Mucosa of stomach (tissue), 1 donor: Measurements from ENCODE around the gene C9orf50.
A peak's percentile ranks its signal among the peaks of the same experiment; 100 is the strongest.

Experiments
- H3K27me3 ChIP-seq: one replicate; pipeline ENCODE4 v1.7.0; 2013; ENCODE audit warnings: mild to moderate bottlenecking, low read length; ENCODE audit not compliant: control insufficient read depth, insufficient read depth
- H3K36me3 ChIP-seq: one replicate; pipeline ENCODE4 v1.7.0; 2013; ENCODE audit warnings: low read length; ENCODE audit not compliant: control insufficient read depth, insufficient read depth
- H3K4me1 ChIP-seq: one replicate; pipeline ENCODE4 v1.7.0; 2013; ENCODE audit warnings: mild to moderate bottlenecking, low read length; ENCODE audit not compliant: control insufficient read depth, insufficient read depth
- H3K4me3 ChIP-seq: one replicate; pipeline ENCODE4 v1.7.0; 2013; ENCODE audit warnings: low read length
- H3K9ac ChIP-seq: one replicate; pipeline ENCODE4 v1.7.0; 2013; ENCODE audit warnings: mild to moderate bottlenecking, low read length, moderate library complexity
- H3K9me3 ChIP-seq: one replicate; pipeline ENCODE4 v1.7.0; 2013; ENCODE audit warnings: mild to moderate bottlenecking, low read length, moderate library complexity; ENCODE audit not compliant: control insufficient read depth
- donor health status: Pancreatic carcinoma.

C9orf50 gene

DNA sequence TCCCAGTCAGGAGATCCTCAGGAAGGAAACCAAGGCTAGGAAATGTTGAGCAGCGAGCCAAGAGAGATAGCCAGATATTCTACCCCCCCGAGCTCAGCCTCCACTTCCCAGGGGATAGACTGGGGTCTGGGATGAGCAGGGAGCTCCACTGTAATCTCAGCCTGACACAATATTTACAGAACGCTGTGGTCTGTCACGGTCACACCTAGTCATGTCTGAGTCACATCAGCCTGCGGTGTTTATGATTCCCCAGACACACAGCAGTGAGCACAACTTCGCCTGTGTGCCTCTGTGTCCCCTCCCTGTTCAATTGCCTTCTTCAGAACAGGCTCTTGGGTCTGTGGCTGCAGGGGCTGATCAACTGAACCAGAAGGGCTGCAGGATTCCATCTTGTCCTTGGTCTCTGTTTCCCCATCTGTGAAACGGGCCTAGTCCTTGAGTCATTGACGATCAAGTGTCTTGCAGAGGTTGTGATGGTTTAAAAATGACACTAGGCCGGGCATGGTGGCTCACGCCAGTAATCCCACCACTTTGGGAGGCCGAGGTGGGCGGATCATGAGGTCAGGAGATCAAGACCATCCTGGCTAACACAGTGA, 36.0 kb upstream of the C9orf50 start:
- no peak overlapping the region for H3K4me3 ChIP-seq
- H3K9me3 ChIP-seq = no peaks in the 10 kb centered on the region
- H3K36me3 ChIP-seq = no peaks in the 10 kb centered on the region
- no peaks in the 10 kb centered on the region for H3K27me3 ChIP-seq
- no peak overlapping the region for H3K9ac ChIP-seq
- peaks cover 8% of the 10 kb centered on the region for H3K4me1 ChIP-seq

DNA sequence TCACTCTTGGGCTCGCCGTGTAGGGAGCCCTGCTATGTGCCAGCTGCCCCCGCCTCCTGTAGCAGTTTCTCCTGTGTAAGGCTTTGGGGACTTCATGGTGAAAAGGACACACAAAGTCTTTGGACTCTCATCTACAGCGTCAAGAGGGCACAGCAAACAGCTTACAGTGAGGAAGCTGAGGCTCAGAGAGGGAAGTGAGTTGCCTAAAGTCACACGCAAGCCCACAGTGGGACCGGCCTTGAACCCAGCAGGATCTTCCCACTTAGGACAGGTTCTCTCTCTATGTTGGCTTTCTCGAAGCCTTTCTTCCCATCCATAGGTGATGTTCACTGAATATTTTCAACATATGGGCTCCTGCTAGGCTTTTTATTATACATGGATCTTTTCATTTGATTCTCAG, 34.8 kb upstream of the C9orf50 start:
- no peaks in the 10 kb centered on the region for H3K36me3 ChIP-seq
- H3K4me1 ChIP-seq = peaks cover 8% of the 10 kb centered on the region
- no peaks in the 10 kb centered on the region for H3K9me3 ChIP-seq
- no peak overlapping the region for H3K4me3 ChIP-seq
- no peak overlapping the region for H3K9ac ChIP-seq
- no peaks in the 10 kb centered on the region for H3K27me3 ChIP-seq

DNA sequence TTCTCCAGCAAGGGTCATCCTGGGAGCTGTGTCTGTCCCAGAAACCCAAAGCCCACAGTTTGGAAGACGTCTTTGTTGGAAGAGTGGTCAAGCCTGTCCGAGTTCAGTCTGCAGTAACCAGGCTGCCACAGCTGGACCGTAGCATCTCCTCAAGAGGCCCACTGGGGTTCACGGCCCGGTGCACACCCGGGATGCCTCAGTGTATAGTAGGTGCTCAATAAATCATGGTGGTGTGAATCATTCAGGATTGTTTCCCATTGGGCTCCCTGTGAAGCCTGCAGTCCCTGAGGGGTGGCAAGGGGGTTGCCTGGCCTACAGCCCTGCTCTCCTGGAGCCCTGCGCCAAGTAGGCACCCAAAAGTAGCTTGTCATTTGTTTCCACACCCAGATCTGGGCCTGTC, 34.3 kb upstream of the C9orf50 start:
- no peaks in the 10 kb centered on the region for H3K36me3 ChIP-seq
- no peaks in the 10 kb centered on the region for H3K27me3 ChIP-seq
- H3K4me3 ChIP-seq = no peak overlapping the region
- peaks cover 8% of the 10 kb centered on the region for H3K4me1 ChIP-seq
- no peak overlapping the region for H3K9ac ChIP-seq
- no peaks in the 10 kb centered on the region for H3K9me3 ChIP-seq

DNA sequence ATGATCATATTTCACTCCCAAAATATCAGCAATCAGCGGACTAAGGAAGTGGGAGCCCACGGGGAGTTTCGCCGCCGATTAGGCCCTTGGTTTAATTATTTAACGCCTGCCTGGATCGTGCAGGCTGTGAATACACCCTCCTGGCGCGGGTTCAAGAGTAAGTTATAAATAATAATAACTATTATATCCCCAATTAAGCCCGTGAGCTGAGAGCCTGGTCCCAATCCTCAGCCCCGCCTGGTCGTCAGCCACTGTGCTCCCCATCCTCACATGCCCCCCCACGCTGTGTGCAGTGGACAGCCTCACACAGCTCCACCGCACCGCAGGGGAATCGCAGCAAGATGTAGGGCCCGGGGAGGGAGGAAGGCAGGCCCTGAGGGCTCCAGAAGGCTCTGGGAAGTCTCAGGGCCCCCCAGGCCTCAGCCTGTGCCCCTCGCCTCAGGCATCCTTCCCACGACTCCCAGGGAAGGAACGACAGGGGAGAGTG, 33.7 kb upstream of the C9orf50 start:
- Histone ChIP-seq H3K36me3 (no peaks in the 10 kb centered on the region), H3K9me3 (no peaks in the 10 kb centered on the region), H3K4me3 (no peak overlapping the region), H3K27me3 (no peaks in the 10 kb centered on the region), H3K9ac (peak overlapping the region; percentile 22), H3K4me1 (peaks cover 8% of the 10 kb centered on the region)

DNA sequence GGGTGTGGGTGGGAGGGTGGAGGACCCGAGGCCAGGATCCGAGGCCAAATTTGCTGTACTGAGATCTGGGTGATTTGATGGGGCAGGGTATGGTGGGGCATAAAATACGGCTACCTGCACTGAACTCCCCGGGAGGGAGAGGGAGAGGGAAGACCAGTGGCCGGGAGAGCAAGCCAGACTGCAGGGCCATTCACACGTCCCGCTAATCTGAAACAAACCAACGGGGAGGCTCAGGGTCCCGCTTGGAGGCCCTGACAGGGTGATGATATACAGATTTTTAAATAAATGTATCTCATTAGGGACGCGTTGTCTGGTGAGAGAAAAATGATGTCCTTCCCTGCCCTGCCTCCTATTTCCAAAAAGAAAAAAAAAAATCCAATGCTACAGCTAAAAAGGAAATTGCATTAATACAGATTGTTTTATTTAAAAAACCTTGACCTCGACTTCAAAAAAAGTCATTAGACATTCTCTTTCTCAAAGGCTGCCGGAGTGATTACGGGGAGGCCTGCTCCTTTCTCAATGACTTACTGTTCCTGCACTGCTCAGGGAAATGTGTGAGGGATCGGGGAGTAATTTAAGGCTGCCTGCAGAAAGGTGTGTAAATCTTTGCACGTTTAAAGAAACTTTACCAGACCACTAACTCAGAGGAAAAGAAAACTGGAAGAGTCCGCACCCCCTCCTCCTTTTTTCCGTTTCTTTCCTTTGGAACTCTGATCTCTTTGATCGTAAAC, 33.1 kb upstream of the C9orf50 start:
- Histone ChIP-seq H3K4me3 (no peak overlapping the region), H3K36me3 (no peaks in the 10 kb centered on the region), H3K4me1 (peaks cover 8% of the 10 kb centered on the region), H3K27me3 (no peaks in the 10 kb centered on the region), H3K9me3 (no peaks in the 10 kb centered on the region), H3K9ac (peak overlapping the region; percentile 22)

DNA sequence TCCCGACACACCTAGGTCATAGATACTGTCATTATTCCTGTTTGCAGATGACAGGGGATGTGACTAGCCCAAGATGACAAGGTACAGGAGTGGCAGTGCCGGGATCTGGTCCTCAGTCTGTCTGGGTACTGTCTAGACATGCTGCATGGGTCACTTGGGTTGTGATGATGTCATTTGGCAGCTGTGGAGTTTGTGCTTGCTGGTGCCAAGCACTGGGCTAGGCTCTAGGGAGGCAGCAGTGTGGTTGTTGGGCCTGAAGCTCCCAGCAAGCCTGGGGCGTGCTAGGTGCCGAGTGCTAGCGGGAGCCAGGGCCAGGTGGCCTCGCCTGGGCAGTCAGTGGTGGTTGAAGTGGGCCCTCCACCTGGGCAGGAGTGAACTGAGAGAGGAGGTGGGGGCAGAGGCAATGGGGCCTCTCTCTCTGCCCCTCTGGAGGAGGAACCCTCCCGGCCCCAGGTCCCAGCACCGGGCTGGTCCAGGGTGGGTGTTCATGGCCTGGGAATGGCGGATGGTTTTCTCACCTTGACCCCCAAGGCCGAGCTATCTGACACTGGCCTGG, 29.9 kb upstream of the C9orf50 start:
- Histone ChIP-seq H3K36me3 (no peaks in the 10 kb centered on the region), H3K4me1 (peaks cover 8% of the 10 kb centered on the region), H3K9ac (no peak overlapping the region), H3K4me3 (no peak overlapping the region), H3K9me3 (no peaks in the 10 kb centered on the region), H3K27me3 (no peaks in the 10 kb centered on the region)

DNA sequence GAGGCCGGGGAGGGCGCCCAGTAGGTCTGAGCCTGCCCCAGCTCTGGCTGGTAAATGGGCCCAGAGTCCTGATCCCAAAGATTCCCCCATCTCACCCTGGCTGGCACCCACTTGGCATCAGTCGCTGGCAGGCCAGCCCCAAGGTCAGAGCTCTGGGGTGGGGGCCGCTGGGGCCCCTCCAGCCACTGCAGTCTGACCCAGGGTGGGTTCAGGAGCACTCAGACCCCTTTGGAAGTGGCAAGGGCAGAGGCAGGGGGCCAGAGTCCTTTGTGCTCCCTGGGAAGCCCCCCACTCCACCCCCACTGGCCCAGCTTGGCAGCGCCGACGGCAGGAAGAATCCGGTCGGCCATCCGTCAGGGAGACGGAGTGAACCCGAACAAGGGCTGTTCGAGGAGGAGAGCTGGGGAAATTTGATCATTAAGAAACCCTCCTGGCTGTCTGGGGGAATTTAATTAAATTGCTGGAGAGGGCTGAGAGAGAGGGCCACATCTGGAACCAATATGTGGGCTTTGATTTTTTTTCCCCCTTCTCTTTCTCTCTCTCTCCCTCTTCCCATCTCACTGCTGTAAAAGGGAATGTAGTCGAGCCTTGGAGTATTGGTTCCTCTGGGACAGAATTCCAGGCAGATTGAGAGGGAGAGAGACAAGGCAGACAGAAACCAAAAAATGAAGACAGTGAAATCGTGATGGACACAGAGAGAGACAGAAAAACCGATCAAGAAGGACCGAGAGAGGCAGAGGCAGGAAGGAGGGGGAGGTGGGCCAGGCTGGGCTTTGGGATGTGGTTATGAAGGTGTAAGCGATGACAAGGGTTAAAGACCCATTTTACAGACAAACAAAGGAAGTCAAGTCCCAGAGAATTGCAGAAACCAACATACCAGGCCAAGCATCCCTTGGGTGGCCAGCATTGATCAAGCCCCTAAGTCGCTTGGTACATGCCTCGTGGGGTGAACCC, 29.1 kb upstream of the C9orf50 start:
- Histone ChIP-seq H3K9me3 (no peaks in the 10 kb centered on the region), H3K4me3 (no peak overlapping the region), H3K4me1 (peaks cover 8% of the 10 kb centered on the region), H3K9ac (no peak overlapping the region), H3K36me3 (no peaks in the 10 kb centered on the region), H3K27me3 (no peaks in the 10 kb centered on the region)

DNA sequence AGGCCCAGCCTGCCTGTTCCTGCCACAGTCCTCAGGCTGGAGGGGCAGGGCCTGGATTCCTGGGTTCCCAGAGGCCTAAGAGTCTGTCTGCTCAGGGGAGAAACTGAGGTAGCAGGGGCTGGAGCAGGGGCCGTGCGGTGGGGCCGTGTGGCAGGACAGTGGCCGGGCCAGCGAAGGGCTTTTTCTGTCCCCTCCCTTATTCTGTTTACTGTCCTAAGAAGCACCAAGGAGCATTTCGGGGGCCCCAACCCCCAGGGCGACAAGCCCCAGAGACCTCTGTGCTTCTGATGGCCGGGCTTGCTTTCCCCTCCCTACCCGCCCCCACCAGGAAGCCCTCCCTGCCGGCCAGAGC, 27.8 kb upstream of the C9orf50 start:
- Histone ChIP-seq H3K4me1 (no peaks in the 10 kb centered on the region), H3K27me3 (no peaks in the 10 kb centered on the region), H3K36me3 (no peaks in the 10 kb centered on the region), H3K9ac (no peak overlapping the region), H3K4me3 (no peak overlapping the region), H3K9me3 (no peaks in the 10 kb centered on the region)

DNA sequence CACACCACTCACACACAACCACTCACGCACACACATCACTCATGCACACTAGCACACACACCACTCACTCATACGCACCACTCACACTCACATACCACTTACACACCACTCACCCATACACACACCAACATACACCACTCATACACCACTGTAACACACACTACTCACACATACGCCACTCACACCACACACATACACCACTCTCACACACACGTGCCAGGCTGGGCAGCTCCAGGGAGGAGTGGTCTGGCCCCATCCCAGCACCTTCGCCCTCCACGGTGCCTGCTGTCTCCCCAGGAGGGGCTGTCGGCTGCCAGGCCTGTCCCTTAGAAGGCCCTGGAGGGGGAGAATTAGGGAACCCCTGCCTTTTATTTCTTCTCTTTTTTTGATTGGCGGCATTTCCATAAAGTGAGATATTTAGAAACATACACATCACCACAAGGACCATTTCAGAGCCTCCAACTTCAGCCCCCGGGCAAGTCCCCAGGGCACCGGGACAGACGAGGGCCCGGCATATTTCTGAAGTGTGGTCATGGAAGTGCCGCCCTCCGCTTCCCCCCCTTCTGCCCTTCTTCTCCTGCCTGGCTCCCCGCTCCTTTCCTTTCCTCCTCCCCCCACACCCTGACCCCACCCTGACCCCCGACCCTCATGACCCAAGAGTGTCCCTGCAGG, 27.3 kb upstream of the C9orf50 start:
- H3K27me3 ChIP-seq = no peaks in the 10 kb centered on the region

DNA sequence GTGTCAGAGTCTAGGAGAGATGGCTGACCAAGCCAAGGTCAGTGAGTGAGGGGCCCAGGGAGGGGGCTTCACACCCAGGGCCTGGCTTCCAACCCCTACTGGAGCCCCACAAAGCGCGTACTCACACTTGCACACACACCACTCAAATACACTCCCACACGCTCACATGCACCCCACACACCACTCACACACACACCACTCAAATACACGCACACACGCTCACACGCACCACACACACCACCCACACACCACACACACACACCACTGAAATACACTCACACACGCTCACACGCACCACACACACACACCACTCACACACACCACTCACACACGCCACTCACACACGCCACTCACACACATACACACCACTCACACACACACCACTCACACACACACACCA, 26.7 kb upstream of the C9orf50 start:
- Histone ChIP-seq H3K9me3 (no peaks in the 10 kb centered on the region), H3K9ac (no peak overlapping the region), H3K36me3 (no peaks in the 10 kb centered on the region)

More for the DNA sequence above, 27.3 kb upstream of the C9orf50 start:
- Histone ChIP-seq H3K4me1 (no peaks in the 10 kb centered on the region), H3K9ac (no peak overlapping the region), H3K36me3 (no peaks in the 10 kb centered on the region), H3K4me3 (no peak overlapping the region), H3K9me3 (no peaks in the 10 kb centered on the region)

DNA sequence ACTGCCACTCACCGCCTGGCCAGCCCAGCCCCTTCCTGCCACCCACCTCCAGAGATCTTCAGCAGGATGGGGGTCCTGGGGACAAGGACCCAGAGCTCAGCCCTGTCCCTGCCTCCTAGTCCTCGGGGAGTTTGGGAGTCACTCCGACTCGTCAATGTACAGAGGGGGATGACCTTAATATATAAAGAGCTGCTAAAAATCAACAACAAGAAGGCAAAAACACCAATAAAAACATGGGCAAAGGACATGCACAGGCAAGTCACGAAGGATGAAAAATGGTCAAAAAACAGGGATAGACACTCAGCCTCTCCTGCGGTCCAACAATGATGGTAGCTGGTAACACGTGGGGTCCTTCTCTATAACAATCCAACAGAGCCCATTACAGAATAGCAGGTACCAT, 25.8 kb upstream of the C9orf50 start:
- no peak overlapping the region for H3K9ac ChIP-seq
- no peaks in the 10 kb centered on the region for H3K36me3 ChIP-seq
- H3K27me3 ChIP-seq = no peaks in the 10 kb centered on the region
- no peak overlapping the region for H3K4me3 ChIP-seq
- H3K9me3 ChIP-seq = no peaks in the 10 kb centered on the region
- no peaks in the 10 kb centered on the region for H3K4me1 ChIP-seq

More for the DNA sequence above, 26.7 kb upstream of the C9orf50 start:
- H3K27me3 ChIP-seq = no peaks in the 10 kb centered on the region
- no peaks in the 10 kb centered on the region for H3K4me1 ChIP-seq
- H3K4me3 ChIP-seq = no peak overlapping the region
